ENCODE results near the gene BEND5.

The BEND5 gene

GRCh38 chr1:48741380-48741779 is 35.3 kb downstream of the BEND5 start:
- Histone ChIP-seq H3K36me3 (ENCODE audit: insufficient read depth, low read length) (no peaks in the 10 kb centered on the region), H3K4me3 (ENCODE audit: low read depth, low read length, poor library complexity, severe bottlenecking) (no peak overlapping the region), H3F3A (ENCODE audit: insufficient read depth, low read length) (no peaks in the 10 kb centered on the region), H3K27ac (ENCODE audit: low read depth, low read length, poor library complexity, severe bottlenecking) (no peak overlapping the region), H3K4me2 (ENCODE audit: low read length) (no peak overlapping the region), H2AFZ (ENCODE audit: low read length) (no peak overlapping the region), H3K4me1 (ENCODE audit: insufficient read depth, low read length, severe bottlenecking) (no peaks in the 10 kb centered on the region), H3K79me2 (ENCODE audit: insufficient read depth, low read length) (no peaks in the 10 kb centered on the region), H4K20me1 (ENCODE audit: insufficient read depth, low read length) (no peaks in the 10 kb centered on the region), H3K9me3 (ENCODE audit: low read length) (no peaks in the 10 kb centered on the region), H3K9me2 (ENCODE audit: low read depth, low read length) (no peaks in the 10 kb centered on the region), H3K9ac (ENCODE audit: low read length) (no peak overlapping the region), H3K27me3 (ENCODE audit: insufficient read depth, low read length) (no peaks in the 10 kb centered on the region)
- no peak for TF ChIP-seq EZH2 (IDR thresholded peaks at IDR 0.05; ENCODE audit: borderline replicate concordance, low read length)
- TF ChIP-seq, protein P1, sequence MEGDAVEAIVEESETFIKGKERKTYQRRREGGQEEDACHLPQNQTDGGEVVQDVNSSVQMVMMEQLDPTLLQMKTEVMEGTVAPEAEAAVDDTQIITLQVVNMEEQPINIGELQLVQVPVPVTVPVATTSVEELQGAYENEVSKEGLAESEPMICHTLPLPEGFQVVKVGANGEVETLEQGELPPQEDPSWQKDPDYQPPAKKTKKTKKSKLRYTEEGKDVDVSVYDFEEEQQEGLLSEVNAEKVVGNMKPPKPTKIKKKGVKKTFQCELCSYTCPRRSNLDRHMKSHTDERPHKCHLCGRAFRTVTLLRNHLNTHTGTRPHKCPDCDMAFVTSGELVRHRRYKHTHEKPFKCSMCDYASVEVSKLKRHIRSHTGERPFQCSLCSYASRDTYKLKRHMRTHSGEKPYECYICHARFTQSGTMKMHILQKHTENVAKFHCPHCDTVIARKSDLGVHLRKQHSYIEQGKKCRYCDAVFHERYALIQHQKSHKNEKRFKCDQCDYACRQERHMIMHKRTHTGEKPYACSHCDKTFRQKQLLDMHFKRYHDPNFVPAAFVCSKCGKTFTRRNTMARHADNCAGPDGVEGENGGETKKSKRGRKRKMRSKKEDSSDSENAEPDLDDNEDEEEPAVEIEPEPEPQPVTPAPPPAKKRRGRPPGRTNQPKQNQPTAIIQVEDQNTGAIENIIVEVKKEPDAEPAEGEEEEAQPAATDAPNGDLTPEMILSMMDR (IDR thresholded peaks at IDR 0.05; ENCODE audit: low read length): no peak

- Histone ChIP-seq H3K9ac (ENCODE audit: low read length) (no peak overlapping the region), H3K36me3 (ENCODE audit: insufficient read depth, low read length) (no peaks in the 10 kb centered on the region), H3K27me3 (ENCODE audit: insufficient read depth, low read length) (no peaks in the 10 kb centered on the region), H3K9me2 (ENCODE audit: low read depth, low read length) (no peaks in the 10 kb centered on the region), H3K4me2 (ENCODE audit: low read length) (no peak overlapping the region), H3K4me1 (ENCODE audit: insufficient read depth, low read length, severe bottlenecking) (no peaks in the 10 kb centered on the region), H4K20me1 (ENCODE audit: insufficient read depth, low read length) (no peaks in the 10 kb centered on the region), H3K4me3 (ENCODE audit: low read depth, low read length, poor library complexity, severe bottlenecking) (no peak overlapping the region), H3K27ac (ENCODE audit: low read depth, low read length, poor library complexity, severe bottlenecking) (no peak overlapping the region), H3K9me3 (ENCODE audit: low read length) (no peaks in the 10 kb centered on the region), H2AFZ (ENCODE audit: low read length) (no peak overlapping the region), H3K79me2 (ENCODE audit: insufficient read depth, low read length) (no peaks in the 10 kb centered on the region), H3F3A (ENCODE audit: insufficient read depth, low read length) (no peaks in the 10 kb centered on the region)
- TF ChIP-seq, protein P1 (IDR thresholded peaks at IDR 0.05; ENCODE audit: low read length): no peak
- TF ChIP-seq EZH2 (IDR thresholded peaks at IDR 0.05; ENCODE audit: borderline replicate concordance, low read length): no peak
These were observed 36.1 kb downstream of the BEND5 start for GRCh38 chr1:48740621-48741020.

GRCh38 chr1:48739091-48739490 is 37.6 kb downstream of the BEND5 start:
- Histone ChIP-seq H3K36me3 (ENCODE audit: insufficient read depth, low read length) (no peaks in the 10 kb centered on the region), H4K20me1 (ENCODE audit: insufficient read depth, low read length) (no peaks in the 10 kb centered on the region), H3F3A (ENCODE audit: insufficient read depth, low read length) (no peaks in the 10 kb centered on the region), H3K27ac (ENCODE audit: low read depth, low read length, poor library complexity, severe bottlenecking) (no peak overlapping the region), H3K79me2 (ENCODE audit: insufficient read depth, low read length) (no peaks in the 10 kb centered on the region), H3K4me3 (ENCODE audit: low read depth, low read length, poor library complexity, severe bottlenecking) (no peak overlapping the region), H3K9me3 (ENCODE audit: low read length) (no peaks in the 10 kb centered on the region), H3K27me3 (ENCODE audit: insufficient read depth, low read length) (no peaks in the 10 kb centered on the region), H3K9ac (ENCODE audit: low read length) (no peak overlapping the region), H3K4me2 (ENCODE audit: low read length) (no peak overlapping the region), H2AFZ (ENCODE audit: low read length) (no peak overlapping the region), H3K9me2 (ENCODE audit: low read depth, low read length) (no peaks in the 10 kb centered on the region), H3K4me1 (ENCODE audit: insufficient read depth, low read length, severe bottlenecking) (no peaks in the 10 kb centered on the region)
- TF ChIP-seq, protein P1 (IDR thresholded peaks at IDR 0.05; ENCODE audit: low read length): no peak
- TF ChIP-seq EZH2 (IDR thresholded peaks at IDR 0.05; ENCODE audit: borderline replicate concordance, low read length): no peak

Data from OCI-LY1 (cell line).